Measurements from ENCODE around the gene CIART.

DNA sequence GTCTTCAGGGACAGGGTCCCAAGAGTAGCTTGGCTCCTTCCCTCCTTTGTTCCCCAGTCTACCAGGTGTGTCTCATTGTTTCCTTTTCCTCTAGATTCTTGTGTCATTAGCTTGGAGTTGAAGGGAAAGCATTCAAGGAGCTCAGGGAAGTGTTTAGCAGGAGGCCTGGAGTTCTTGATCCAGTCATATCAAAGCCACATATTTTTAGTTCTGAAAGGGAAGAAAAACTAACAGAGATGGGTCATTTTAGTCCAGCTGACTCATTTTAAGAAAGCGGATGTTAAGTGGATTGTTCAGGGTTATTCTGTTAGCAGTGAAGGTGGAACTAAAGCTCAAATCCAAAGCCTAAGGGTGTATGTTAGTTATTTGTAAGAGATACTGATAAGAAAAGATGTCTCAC is 9.0 kb upstream of the CIART start:
- TF ChIP-seq, protein P1, sequence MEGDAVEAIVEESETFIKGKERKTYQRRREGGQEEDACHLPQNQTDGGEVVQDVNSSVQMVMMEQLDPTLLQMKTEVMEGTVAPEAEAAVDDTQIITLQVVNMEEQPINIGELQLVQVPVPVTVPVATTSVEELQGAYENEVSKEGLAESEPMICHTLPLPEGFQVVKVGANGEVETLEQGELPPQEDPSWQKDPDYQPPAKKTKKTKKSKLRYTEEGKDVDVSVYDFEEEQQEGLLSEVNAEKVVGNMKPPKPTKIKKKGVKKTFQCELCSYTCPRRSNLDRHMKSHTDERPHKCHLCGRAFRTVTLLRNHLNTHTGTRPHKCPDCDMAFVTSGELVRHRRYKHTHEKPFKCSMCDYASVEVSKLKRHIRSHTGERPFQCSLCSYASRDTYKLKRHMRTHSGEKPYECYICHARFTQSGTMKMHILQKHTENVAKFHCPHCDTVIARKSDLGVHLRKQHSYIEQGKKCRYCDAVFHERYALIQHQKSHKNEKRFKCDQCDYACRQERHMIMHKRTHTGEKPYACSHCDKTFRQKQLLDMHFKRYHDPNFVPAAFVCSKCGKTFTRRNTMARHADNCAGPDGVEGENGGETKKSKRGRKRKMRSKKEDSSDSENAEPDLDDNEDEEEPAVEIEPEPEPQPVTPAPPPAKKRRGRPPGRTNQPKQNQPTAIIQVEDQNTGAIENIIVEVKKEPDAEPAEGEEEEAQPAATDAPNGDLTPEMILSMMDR (IDR thresholded peaks at IDR 0.05) = no peak
- no peak for TF ChIP-seq POLR2AphosphoS5 (IDR thresholded peaks at IDR 0.05; ENCODE audit: low read depth, low read length)
- TF ChIP-seq, protein P2, sequence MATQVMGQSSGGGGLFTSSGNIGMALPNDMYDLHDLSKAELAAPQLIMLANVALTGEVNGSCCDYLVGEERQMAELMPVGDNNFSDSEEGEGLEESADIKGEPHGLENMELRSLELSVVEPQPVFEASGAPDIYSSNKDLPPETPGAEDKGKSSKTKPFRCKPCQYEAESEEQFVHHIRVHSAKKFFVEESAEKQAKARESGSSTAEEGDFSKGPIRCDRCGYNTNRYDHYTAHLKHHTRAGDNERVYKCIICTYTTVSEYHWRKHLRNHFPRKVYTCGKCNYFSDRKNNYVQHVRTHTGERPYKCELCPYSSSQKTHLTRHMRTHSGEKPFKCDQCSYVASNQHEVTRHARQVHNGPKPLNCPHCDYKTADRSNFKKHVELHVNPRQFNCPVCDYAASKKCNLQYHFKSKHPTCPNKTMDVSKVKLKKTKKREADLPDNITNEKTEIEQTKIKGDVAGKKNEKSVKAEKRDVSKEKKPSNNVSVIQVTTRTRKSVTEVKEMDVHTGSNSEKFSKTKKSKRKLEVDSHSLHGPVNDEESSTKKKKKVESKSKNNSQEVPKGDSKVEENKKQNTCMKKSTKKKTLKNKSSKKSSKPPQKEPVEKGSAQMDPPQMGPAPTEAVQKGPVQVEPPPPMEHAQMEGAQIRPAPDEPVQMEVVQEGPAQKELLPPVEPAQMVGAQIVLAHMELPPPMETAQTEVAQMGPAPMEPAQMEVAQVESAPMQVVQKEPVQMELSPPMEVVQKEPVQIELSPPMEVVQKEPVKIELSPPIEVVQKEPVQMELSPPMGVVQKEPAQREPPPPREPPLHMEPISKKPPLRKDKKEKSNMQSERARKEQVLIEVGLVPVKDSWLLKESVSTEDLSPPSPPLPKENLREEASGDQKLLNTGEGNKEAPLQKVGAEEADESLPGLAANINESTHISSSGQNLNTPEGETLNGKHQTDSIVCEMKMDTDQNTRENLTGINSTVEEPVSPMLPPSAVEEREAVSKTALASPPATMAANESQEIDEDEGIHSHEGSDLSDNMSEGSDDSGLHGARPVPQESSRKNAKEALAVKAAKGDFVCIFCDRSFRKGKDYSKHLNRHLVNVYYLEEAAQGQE (IDR thresholded peaks at IDR 0.05; ENCODE audit: insufficient read depth in 1 of 2, low read depth in 2 of 2, low read length in 1 of 2) = no peak
- no peak for TF ChIP-seq TCF7L2 (IDR thresholded peaks at IDR 0.05; ENCODE audit: low read depth, low read length)

Measured in Panc1 (cell line).